Vagina (tissue), 2 donors: ENCODE data around the gene RFX4. TPM values are rescaled to one million over a fixed set of nuclear protein-coding genes. Genes with fewer than 3 reads are reported as not detected.

Source experiments
- DNase-seq, 2 donors: peaks; one replicate each; pipeline ENCODE4 v3.0.0-alpha.2; 2017; ENCODE audit errors: extremely low spot score in 2 of 2
- H3K27ac ChIP-seq: fragments of 200-600 bp; sonication (generic); one replicate; pipeline ENCODE4 v1.5.1; 2019
- H3K27me3 ChIP-seq: fragments of 200-600 bp; sonication (generic); one replicate; pipeline ENCODE4 v1.5.1; 2019
- H3K36me3 ChIP-seq, 2 donors: fragments of 200-600 bp; sonication (generic); one replicate each; pipeline ENCODE4 v1.5.1; 2017 to 2019
- H3K4me1 ChIP-seq: fragments of 200-600 bp; sonication (generic); one replicate; pipeline ENCODE4 v1.5.1; 2019
- H3K4me3 ChIP-seq, 2 donors: fragments of 200-600 bp; sonication (generic); 1 replicate in 1 of 2; 2 replicates in 1 of 2; pipeline ENCODE4 v1.5.1; 2016 to 2019
- H3K9me3 ChIP-seq: fragments of 200-600 bp; sonication (generic); one replicate; pipeline ENCODE4 v1.5.1; 2019
- CTCF ChIP-seq, 3 experiments: fragments of 450-650 bp in 2 of 3; fragments of 200-600 bp in 1 of 3; sonication (generic) in 1 of 3; IDR thresholded peaks; one replicate each; pipeline ENCODE4 v1.5.1; 2017 to 2019; ENCODE audit warnings: antibody characterized with exemption in 3 of 3, mild to moderate bottlenecking in 2 of 3, moderate library complexity in 2 of 3
- POLR2A ChIP-seq, 2 donors: fragments of 450-650 bp; IDR thresholded peaks; one replicate each; pipeline ENCODE4 v1.6.1; 2017; ENCODE audit warnings: antibody characterized with exemption in 2 of 2, mild to moderate bottlenecking in 2 of 2, moderate library complexity in 2 of 2
- POLR2AphosphoS5 ChIP-seq, 2 donors: sonication (generic); formaldehyde crosslinking; IDR thresholded peaks; one replicate each; pipeline ENCODE4 v1.9.0; 2017; ENCODE audit warnings: antibody characterized with exemption in 2 of 2, mild to moderate bottlenecking in 2 of 2, low read depth in 1 of 2; ENCODE audit not compliant: insufficient read depth in 1 of 2
- intact Hi-C: fragments of 100-400 bp; cut with DNase I; formaldehyde crosslinking; loops from one replicate; pipeline ENCODE4 v1.15.1; 2023
- total RNA-seq: library from RNA; depleted of rRNA; stranded (reverse); fragments of >200 nt; gene quantifications from one replicate; pipeline ENCODE4 v1.2.3, GENCODE V29; 2016

RFX4 gene
- total RNA-seq, 1 donor from 2014 or later = not detected

GRCh38 chr12:106754331-106754730 is 171.5 kb downstream of the RFX4 start:
- H3K9me3 ChIP-seq = no peaks in the 10 kb centered on the region
- no peak for TF ChIP-seq POLR2AphosphoS5 (IDR thresholded peaks at IDR 0.05; ENCODE audit: insufficient read depth in 1 of 2, low read depth in 1 of 2)
- no peak for TF ChIP-seq CTCF (IDR thresholded peaks at IDR 0.05)
- TF ChIP-seq POLR2A (IDR thresholded peaks at IDR 0.05) = no peak
- no peaks in the 10 kb centered on the region for H3K4me1 ChIP-seq
- no peak overlapping the region for H3K4me3 ChIP-seq
- intact Hi-C loops = no loop called here
- H3K27me3 ChIP-seq = no peaks in the 10 kb centered on the region
- no peaks in the 10 kb centered on the region for H3K36me3 ChIP-seq
- DNase-seq = no peak
- H3K27ac ChIP-seq = no peak overlapping the region

GRCh38 chr12:106757623-106758348 is 175.0 kb downstream of the RFX4 start:
- H3K27ac ChIP-seq = peak overlapping the region; percentile 48
- H3K27me3 ChIP-seq = no peaks in the 10 kb centered on the region
- H3K9me3 ChIP-seq = no peaks in the 10 kb centered on the region
- TF ChIP-seq CTCF (IDR thresholded peaks at IDR 0.05) = no peak
- intact Hi-C loops = no loop called here
- no peaks in the 10 kb centered on the region for H3K4me1 ChIP-seq
- no peak for DNase-seq
- H3K4me3 ChIP-seq = no peak overlapping the region
- H3K36me3 ChIP-seq = no peaks in the 10 kb centered on the region

- Histone ChIP-seq H3K36me3 (no peaks in the 10 kb centered on the region), H3K4me1 (no peaks in the 10 kb centered on the region), H3K27me3 (no peaks in the 10 kb centered on the region), H3K4me3 (no peak overlapping the region), H3K27ac (peak overlapping the region; percentile 48), H3K9me3 (no peaks in the 10 kb centered on the region)
- DNase-seq = no peak
- no peak for TF ChIP-seq CTCF (IDR thresholded peaks at IDR 0.05)
- TF ChIP-seq POLR2AphosphoS5 (IDR thresholded peaks at IDR 0.05; ENCODE audit: insufficient read depth in 1 of 2, low read depth in 1 of 2) = no peak
- TF ChIP-seq POLR2A (IDR thresholded peaks at IDR 0.05) = no peak
- intact Hi-C loops = no loop called here
These were observed 175.7 kb downstream of the RFX4 start for GRCh38 chr12:106758349-106759110.

GRCh38 chr12:106759526-106760183 is 176.9 kb downstream of the RFX4 start:
- TF ChIP-seq POLR2A (IDR thresholded peaks at IDR 0.05) (no peak), CTCF (IDR thresholded peaks at IDR 0.05) (no peak), POLR2AphosphoS5 (IDR thresholded peaks at IDR 0.05; ENCODE audit: insufficient read depth in 1 of 2, low read depth in 1 of 2) (no peak)
- intact Hi-C loops = no loop called here
- Histone ChIP-seq H3K27me3 (no peaks in the 10 kb centered on the region), H3K36me3 (no peaks in the 10 kb centered on the region), H3K9me3 (no peaks in the 10 kb centered on the region), H3K4me1 (no peaks in the 10 kb centered on the region), H3K27ac (no peak overlapping the region), H3K4me3 (no peak overlapping the region)
- no peak for DNase-seq

- no peak overlapping the region for H3K27ac ChIP-seq
- no peak for DNase-seq
- TF ChIP-seq CTCF (IDR thresholded peaks at IDR 0.05) (no peak), POLR2AphosphoS5 (IDR thresholded peaks at IDR 0.05; ENCODE audit: insufficient read depth in 1 of 2, low read depth in 1 of 2) (no peak), POLR2A (IDR thresholded peaks at IDR 0.05) (no peak)
- H3K36me3 ChIP-seq = no peaks in the 10 kb centered on the region
- H3K4me1 ChIP-seq = no peaks in the 10 kb centered on the region
- H3K9me3 ChIP-seq = no peaks in the 10 kb centered on the region
- no peaks in the 10 kb centered on the region for H3K27me3 ChIP-seq
- no peak overlapping the region for H3K4me3 ChIP-seq
- intact Hi-C loops = no loop called here
These were observed 177.4 kb downstream of the RFX4 start for GRCh38 chr12:106760184-106760531.
